ENCODE results near the gene ANKRD2.

ANKRD2 gene

DNA sequence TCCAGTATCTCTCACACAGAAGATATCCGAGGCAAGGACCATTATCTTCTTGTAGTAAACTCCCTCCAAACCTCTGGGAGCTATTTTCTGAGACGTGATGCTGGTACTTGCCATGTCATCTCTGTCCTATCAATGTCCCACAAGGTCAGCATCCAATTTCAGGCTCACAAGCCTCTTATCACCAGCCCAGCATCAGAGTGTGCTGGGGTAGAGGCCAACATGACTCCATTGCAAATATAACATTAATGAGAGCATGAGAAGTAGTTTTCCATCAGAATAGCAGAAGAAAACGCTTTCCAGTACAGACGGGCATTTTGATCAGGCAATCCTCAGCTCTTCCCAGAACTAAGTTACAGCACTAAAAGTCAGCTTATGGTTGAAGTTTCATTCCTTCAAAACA is 55.2 kb downstream of the ANKRD2 start:
- DNase-seq, result no peak
- in situ Hi-C loops (cut with MboI; ENCODE audit: low pct_unique_long_range_greater_than_20kb, low sequenced_read_pairs), result no loop called here

DNA sequence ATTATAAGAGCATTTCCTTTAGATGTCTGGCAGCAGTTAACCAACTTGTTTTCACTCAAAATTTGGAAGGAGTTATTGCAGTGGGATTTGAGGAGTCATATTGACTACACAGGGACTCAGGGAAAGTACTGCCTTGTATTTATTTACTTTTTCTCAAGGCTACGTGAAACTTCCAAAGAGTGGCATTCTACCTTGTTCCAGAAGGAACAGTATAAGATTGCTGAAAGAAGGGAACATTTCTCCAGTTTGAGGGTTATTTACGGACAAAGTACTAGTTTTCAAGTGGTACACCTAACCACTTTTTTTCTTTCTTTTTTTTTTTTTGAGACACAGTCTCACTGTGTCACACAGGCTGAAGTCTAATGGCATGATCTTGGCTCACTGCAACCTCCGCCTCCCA is 55.6 kb downstream of the ANKRD2 start:
- in situ Hi-C loops (cut with MboI; ENCODE audit: low pct_unique_long_range_greater_than_20kb, low sequenced_read_pairs), result no loop called here
- no peak for DNase-seq

- in situ Hi-C loops (cut with MboI; ENCODE audit: low pct_unique_long_range_greater_than_20kb, low sequenced_read_pairs), result no loop called here
- no peak for DNase-seq
Observed at GRCh38 chr10:97629289-97629688, 56.7 kb downstream of the ANKRD2 start.

DNA sequence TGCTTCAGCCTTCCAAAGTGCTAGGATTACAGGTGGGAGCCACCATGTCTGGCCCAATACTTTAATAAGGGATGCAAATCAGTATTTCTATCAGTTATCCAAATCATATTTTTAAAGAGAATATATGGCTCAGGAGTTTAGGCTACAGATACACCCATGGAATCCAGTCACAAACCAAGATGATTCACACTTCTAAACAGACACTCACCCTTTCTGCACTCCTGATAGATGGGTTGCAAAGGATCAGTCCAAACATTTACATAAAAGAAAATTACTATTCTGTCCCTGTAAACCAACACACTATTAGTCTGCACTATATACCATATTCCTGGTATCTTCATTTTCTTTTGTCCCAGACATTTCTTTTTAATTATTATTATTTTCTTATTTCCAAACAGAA is 58.5 kb downstream of the ANKRD2 start:
- no peak for DNase-seq
- in situ Hi-C loops (cut with MboI; ENCODE audit: low pct_unique_long_range_greater_than_20kb, low sequenced_read_pairs), result no loop called here

DNA sequence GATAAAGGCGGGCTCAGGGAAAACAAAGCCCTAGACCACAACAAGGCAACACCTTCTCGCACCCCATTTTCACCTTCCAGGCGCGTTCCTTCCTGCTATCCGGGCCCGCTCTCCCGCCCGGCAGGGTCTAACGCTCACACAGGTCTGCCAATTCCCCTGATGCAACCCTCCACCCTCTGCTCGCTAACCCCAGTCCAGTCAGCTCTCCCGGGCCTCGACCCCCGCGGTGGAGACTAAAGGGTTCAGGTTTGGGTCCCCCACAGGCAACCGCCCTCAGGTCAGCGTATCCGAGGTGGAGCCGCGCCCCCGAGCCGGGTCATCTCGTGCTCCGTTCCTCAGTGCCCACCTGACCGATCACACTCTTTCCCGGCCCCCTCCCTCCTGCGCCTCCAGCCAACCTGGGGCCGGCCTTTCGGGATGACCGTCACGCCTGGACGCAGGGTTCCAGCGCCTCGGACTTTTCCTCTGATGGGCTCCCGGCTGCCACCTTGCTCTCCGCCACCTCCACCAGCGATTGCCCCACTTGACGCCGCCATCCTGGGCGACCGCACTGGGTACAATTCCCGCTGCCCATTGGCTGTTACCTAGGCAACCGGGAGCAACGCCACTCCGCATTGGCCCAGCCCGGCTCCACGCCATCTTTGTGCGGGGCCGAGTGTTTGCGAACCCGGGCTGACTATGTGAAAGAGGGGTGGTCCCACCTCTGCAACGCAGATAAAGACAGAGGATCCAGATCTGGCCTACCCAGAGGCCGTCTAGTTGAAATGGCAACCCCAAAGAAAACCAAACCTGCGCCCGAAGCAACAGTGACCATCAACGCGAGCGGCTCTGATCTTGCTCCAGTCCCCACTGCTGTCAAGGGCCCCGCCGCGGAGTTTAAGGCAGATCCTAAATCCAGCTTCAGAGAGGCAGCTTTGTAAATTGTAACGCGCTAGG is 60.6 kb downstream of the ANKRD2 start, which contains the start of gene MORN4:
MORN4 (minus strand) TSS at position 552 of the 936 bp plus-strand sequence. CDS start 13,847 bp downstream, outside the sequence.
- in situ Hi-C loops (cut with MboI; ENCODE audit: low pct_unique_long_range_greater_than_20kb, low sequenced_read_pairs), result no loop called here
- no peak for DNase-seq
